Tibial artery (tissue), 4 donors: ENCODE results near the gene CFAP68.
"Not testable (repeated sequence)": the region's sequence is repeated elsewhere in the genome, so short reads cannot be mapped to it uniquely, and the experiment has no call there.

ENCODE experiments used
- DNase-seq, 2 donors: peaks; one replicate each; pipeline ENCODE4 v3.0.0-alpha.2; 2019
- H3K27ac ChIP-seq, 2 donors: fragments of 200-600 bp; sonication (generic) in 1 of 2; 1 replicate in 1 of 2; 2 replicates in 1 of 2; pipeline ENCODE4 v1.5.1; 2018 to 2019; ENCODE audit warnings: mild to moderate bottlenecking in 1 of 2
- H3K27me3 ChIP-seq, 2 donors: fragments of 200-600 bp; sonication (generic) in 1 of 2; one replicate each; pipeline versions ENCODE4 v1.5.1 to v1.6.0; 2016 to 2019
- H3K36me3 ChIP-seq, 3 donors: fragments of 200-600 bp; sonication (generic) in 2 of 3; one replicate each; pipeline ENCODE4 v1.5.1; 2016 to 2019; ENCODE audit warnings: mild to moderate bottlenecking in 2 of 3
- H3K4me1 ChIP-seq, 4 donors: fragments of 200-600 bp; sonication (generic) in 2 of 4; 1 replicate in 3 of 4; 2 replicates in 1 of 4; pipeline ENCODE4 v1.5.1; 2016 to 2019
- H3K4me3 ChIP-seq, 2 donors: fragments of 200-600 bp; sonication (generic) in 1 of 2; 1 replicate in 1 of 2; 2 replicates in 1 of 2; pipeline ENCODE4 v1.5.1; 2018 to 2019; ENCODE audit warnings: mild to moderate bottlenecking in 2 of 2
- H3K9me3 ChIP-seq, 3 donors: fragments of 200-600 bp; sonication (generic) in 1 of 3; one replicate each; pipeline ENCODE4 v1.5.1; 2016 to 2019
- intact Hi-C: fragments of 100-400 bp; cut with DNase I; formaldehyde crosslinking; loops from one replicate; pipeline ENCODE4 v1.15.0; 2023; ENCODE audit warnings: low total_unique reads
- TF ChIP-seq, protein P1 (sequence below), 2 experiments: fragments of 200-600 bp in 1 of 2; fragments of 450-650 bp in 1 of 2; IDR thresholded peaks; one replicate each; pipeline ENCODE4 v1.5.1; 2017 to 2019; ENCODE audit warnings: antibody characterized with exemption in 2 of 2, mild to moderate bottlenecking in 1 of 2, moderate library complexity in 1 of 2

CFAP68 gene

DNA sequence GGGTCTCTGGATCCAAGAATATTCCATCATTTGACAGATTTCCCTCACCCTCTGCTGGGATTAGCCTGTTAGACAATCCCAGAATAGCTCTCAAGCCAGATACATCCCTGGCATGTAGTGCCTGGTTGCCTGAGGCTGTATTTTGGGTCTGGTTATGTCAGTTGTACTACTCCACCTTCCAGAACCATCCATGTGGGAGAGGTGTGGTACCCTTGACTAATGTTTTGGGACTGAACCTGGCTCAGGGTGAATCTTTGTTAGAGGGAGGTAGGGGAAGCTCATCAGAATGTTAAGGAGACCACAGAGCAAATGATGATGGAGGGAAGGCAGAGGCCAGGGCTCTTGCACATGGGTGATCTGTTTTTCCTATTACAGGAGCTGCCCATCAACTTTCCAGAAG lies 44.6 kb downstream of the CFAP68 start:
- Histone ChIP-seq H3K27ac (peak overlapping the region; percentile 87 to 89), H3K4me1 (peaks cover 0 to 59% (median 36%) of the 10 kb centered on the region in 4 donors), H3K9me3 (no peaks in the 10 kb centered on the region), H3K4me3 (peak overlapping the region in 1 of 2 donors; percentile 42), H3K36me3 (peaks cover 0 to 4% (median 4%) of the 10 kb centered on the region in 3 donors), H3K27me3 (no peaks in the 10 kb centered on the region)
- TF ChIP-seq, protein P1, sequence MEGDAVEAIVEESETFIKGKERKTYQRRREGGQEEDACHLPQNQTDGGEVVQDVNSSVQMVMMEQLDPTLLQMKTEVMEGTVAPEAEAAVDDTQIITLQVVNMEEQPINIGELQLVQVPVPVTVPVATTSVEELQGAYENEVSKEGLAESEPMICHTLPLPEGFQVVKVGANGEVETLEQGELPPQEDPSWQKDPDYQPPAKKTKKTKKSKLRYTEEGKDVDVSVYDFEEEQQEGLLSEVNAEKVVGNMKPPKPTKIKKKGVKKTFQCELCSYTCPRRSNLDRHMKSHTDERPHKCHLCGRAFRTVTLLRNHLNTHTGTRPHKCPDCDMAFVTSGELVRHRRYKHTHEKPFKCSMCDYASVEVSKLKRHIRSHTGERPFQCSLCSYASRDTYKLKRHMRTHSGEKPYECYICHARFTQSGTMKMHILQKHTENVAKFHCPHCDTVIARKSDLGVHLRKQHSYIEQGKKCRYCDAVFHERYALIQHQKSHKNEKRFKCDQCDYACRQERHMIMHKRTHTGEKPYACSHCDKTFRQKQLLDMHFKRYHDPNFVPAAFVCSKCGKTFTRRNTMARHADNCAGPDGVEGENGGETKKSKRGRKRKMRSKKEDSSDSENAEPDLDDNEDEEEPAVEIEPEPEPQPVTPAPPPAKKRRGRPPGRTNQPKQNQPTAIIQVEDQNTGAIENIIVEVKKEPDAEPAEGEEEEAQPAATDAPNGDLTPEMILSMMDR (IDR thresholded peaks at IDR 0.05): no peak
- intact Hi-C loops: no loop called here
- no peak for DNase-seq

DNA sequence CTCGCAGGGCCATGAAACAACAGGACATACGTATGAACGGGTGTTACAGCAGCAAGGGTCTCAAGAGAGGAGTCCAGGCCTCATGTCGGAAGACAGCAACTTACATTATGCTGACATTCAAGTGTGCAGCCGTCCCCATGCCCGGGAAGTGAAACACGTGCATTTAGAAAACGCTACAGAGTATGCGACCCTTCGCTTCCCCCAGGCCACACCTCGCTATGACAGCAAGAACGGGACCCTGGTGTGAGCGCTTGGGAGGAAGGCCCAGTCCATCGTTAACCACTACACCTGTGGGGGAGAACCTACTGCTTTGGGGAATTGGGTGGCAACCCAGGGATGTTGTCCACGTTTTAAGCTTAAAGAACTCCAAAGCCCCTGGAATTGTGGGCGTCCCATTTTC lies 46.6 kb downstream of the CFAP68 start:
- no peaks in the 10 kb centered on the region for H3K27me3 ChIP-seq
- TF ChIP-seq, protein P1 (IDR thresholded peaks at IDR 0.05): no peak
- peaks cover 0 to 55% (median 34%) of the 10 kb centered on the region in 4 donors for H3K4me1 ChIP-seq
- peak overlapping the region; percentile 80 to 89 for H3K27ac ChIP-seq
- no peaks in the 10 kb centered on the region for H3K36me3 ChIP-seq
- H3K9me3 ChIP-seq: no peaks in the 10 kb centered on the region
- intact Hi-C loops: loop anchor here (2.0 to 5.0 kb wide), 2 partner anchors 13 to 49 kb away; partner anchors contain the start of genes CFAP68, FDXACB1 and HSPB2
- no peak overlapping the region for H3K4me3 ChIP-seq
- DNase-seq: no peak

DNA sequence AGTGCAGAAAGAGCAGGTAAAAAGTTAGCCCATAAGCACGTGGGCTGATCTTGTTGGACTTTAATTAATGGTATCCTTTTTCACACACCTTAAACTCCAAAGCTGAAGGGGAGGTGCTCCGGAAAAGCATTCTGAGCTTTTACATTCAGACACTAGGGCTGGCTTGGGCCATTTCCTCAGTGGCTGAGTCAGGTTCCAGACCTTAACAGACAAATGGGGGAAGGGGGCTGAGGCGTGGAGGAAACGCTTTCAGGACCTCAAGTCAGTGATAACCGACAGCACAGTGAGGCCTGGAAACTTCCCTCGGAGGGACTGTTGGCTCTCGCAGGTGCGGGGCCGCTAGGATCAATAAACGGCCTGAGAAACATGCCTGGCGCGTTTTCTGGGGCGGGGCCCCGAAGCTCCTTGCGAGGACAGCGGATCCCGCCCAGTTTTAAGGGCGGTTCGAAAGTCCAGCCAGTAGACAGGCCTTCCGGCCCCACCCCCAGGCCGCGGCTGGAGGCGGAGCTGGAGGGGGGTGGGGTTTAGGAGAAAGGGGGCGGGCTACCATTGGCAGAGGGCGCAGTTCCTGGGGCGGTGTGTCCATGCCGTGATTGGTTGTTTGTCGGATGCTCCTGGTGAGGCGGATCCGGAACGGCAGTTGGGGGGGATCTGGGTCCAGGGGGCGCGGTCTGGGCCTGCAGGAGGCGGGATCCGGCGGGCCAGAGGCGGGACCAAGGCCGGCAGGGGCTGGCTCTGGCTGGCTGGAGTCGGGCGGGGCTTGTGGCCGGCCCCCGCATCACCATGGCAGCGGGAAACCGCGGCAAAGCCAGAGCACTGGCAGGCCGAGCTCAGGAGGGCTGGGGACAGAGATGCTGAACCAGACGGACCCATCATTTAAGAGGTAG lies 47.4 kb downstream of the CFAP68 start:
- peak overlapping the region; percentile 35 to 40 for H3K4me3 ChIP-seq
- peaks cover 0 to 52% (median 33%) of the 10 kb centered on the region in 4 donors for H3K4me1 ChIP-seq
- DNase-seq: peak; percentile 96 to 98
- intact Hi-C loops: loop anchor here (2.0 to 5.0 kb wide), 2 partner anchors 14 to 49 kb away; partner anchors contain the start of genes CFAP68, FDXACB1 and HSPB2
- H3K36me3 ChIP-seq: no peaks in the 10 kb centered on the region
- TF ChIP-seq, protein P1 (IDR thresholded peaks at IDR 0.05): peak; percentile 17 to 45
- H3K9me3 ChIP-seq: no peaks in the 10 kb centered on the region
- H3K27me3 ChIP-seq: no peaks in the 10 kb centered on the region
- H3K27ac ChIP-seq: peak overlapping the region; percentile 80 to 89

DNA sequence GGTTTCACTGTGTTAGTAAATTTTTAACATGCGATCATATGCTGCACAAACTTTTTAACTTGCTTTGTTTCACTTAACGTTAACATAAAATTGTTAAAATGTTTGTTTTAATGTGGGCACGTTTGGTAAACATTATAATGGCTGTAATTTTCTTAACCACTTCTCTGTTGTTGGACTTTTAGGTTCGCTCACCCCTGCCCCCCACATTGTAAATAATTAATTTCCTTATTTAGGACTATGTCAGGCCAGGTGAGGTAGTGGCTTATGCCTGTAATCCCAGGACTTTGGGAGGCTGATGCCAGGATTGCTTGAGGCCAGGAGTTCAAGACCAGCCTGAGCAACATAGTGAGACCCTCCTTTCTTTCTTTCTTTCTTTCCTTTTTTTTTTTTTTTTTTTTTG lies 51.1 kb downstream of the CFAP68 start:
- H3K4me1 ChIP-seq: peaks cover 0 to 22% (median 12%) of the 10 kb centered on the region in 4 donors
- intact Hi-C loops: loop anchor here (2.0 to 10.0 kb wide), 2 partner anchors 46 to 144 kb away; partner anchors contain the start of genes NKAPD1 and PIH1D2

DNA sequence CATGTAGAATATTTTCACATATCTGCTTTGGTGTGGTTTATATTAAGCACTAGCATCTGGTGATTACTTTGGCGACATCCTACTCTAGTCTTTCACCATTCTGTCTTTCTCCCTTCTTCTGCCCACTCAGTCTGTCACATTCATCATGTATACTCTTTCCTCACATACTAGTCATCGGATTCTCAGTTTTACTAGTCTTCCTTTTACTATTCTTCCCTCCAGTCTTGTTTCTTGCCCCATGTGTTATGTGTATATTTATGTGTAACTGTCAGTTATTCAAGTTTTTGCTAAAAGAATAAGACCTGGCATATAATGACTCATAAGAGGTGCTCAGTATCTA lies 53.2 kb downstream of the CFAP68 start:
- TF ChIP-seq, protein P1 (IDR thresholded peaks at IDR 0.05): no peak
- no peaks in the 10 kb centered on the region for H3K27me3 ChIP-seq
- H3K27ac ChIP-seq: no peak overlapping the region
- DNase-seq: no peak
- no peaks in the 10 kb centered on the region for H3K9me3 ChIP-seq
- H3K4me3 ChIP-seq: no peak overlapping the region
- intact Hi-C loops: loop anchor here (10.0 kb wide), 1 partner anchor 142 kb away; the partner anchor contains the start of genes NKAPD1 and PIH1D2
- peaks cover 0 to 22% (median 12%) of the 10 kb centered on the region in 4 donors for H3K4me1 ChIP-seq
- H3K36me3 ChIP-seq: no peaks in the 10 kb centered on the region

More for the DNA sequence above, 51.1 kb downstream of the CFAP68 start:
- DNase-seq: no peak
- Histone ChIP-seq H3K27ac (no peak overlapping the region), H3K27me3 (no peaks in the 10 kb centered on the region), H3K36me3 (no peaks in the 10 kb centered on the region), H3K4me3 (no peak overlapping the region), H3K9me3 (no peaks in the 10 kb centered on the region)
- TF ChIP-seq, protein P1 (IDR thresholded peaks at IDR 0.05): no peak

DNA sequence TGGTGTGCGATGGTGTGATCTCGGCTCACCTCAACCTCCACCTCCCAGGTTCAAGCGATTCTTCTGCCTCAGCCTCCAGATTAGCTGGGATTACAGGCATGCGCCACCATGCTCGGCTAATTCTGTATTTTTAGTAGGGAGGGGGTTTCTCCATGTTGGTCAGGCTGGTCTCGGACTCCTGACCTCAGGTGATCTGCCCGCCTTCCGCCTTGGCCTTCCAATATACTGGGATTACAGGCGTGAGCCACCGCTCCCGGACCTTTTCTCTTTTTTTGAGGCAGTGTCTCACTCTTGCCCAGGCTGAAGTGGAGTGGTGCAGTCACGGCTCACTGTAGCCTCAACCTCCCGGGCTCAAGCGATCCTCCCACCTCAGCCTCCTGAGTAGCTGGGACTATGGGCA lies 53.8 kb downstream of the CFAP68 start:
- intact Hi-C loops: loop anchor here (10.0 kb wide), 1 partner anchor 142 kb away; the partner anchor contains the start of genes NKAPD1 and PIH1D2

More for the DNA sequence above, 53.8 kb downstream of the CFAP68 start:
- not testable (repeated sequence) for H3K4me3 ChIP-seq, DNase-seq, H3K36me3 ChIP-seq, H3K27me3 ChIP-seq, H3K27ac ChIP-seq, H3K9me3 ChIP-seq
- peaks cover 0 to 28% (median 14%) of the 10 kb centered on the region in 4 donors for H3K4me1 ChIP-seq
